Measurements from ENCODE around the gene C11orf65.

- no peak for TF ChIP-seq POLR2A (IDR thresholded peaks at IDR 0.05; ENCODE audit: low read depth, low read length)
- TF ChIP-seq POLR2AphosphoS5 (IDR thresholded peaks at IDR 0.05; ENCODE audit: low read depth, low read length): no peak
Observed at GRCh38 chr11:108398439-108398838, 68.9 kb downstream of the C11orf65 start.

Data from GM12892 (cell line).